HL-60 (cell line): ENCODE data around the gene TUBGCP6.

Source experiments
- CTCF ChIP-seq: IDR thresholded peaks from one replicate; pipeline ENCODE4 v1.5.1; 2011; ENCODE audit warnings: low read length, control low read depth, inconsistent platforms; ENCODE audit not compliant: insufficient read depth
- POLR2AphosphoS5 ChIP-seq: IDR thresholded peaks from 2 replicates; pipeline ENCODE4 v1.6.1; 2012; ENCODE audit warnings: low read depth
- REST ChIP-seq: IDR thresholded peaks from 2 replicates; pipeline ENCODE4 v1.6.1; 2012; ENCODE audit warnings: low read depth; ENCODE audit not compliant: insufficient replicate concordance

DNA sequence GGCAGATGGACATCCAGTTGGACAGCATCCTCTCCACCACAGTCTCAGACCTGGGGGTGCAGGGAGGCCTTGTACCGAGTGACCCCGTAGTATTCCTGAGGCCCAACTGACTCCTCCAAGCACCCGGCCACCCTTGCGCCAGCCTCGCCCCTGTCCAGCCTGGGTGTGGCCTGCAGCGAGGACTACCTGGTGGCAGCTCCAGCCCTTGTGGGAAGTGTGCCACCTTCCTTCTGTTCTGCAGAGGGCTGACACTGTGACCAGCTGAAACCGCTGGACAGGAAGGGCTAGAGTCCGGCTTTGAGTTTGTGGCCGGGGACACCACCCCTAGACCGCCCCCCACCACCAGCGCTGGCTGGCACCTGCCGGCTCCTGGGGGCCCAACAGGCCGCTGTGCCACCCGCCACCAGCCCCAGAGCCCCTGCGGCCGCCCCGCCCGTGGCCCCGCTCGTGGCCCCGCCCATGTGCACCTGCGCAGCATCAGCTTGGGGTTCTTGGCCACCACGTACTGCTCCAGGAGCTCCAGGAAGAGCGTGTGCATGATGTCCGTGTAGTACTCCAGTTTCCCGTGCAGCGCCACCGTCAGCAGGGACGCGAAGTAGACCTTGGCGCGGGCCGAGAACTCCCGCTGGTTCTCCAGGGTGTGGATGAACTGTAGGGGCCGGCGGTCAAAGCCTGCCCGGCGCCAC is 35.3 kb upstream of the TUBGCP6 start:
- TF ChIP-seq POLR2AphosphoS5 (no peak), CTCF (no peak), REST (no peak)
